Mesothelial cell of epicardium (in vitro differentiated cells): Measurements from ENCODE around the gene CABP1. TPM values are rescaled to one million over a fixed set of nuclear protein-coding genes. Genes with fewer than 3 reads are reported as not detected.

Experiments used
- DNase-seq, 2 experiments: peaks; one replicate each; pipeline ENCODE4 v3.0.0; 2021; ENCODE audit warnings: low spot score in 2 of 2; ENCODE audit not compliant: unreplicated experiment in 2 of 2
- H3K27ac Mint-ChIP-seq: 2 replicates; pipeline ENCODE4 v1.8.0; 2021; ENCODE audit warnings: mixed read lengths
- H3K27me3 Mint-ChIP-seq: 2 replicates; pipeline ENCODE4 v1.8.0; 2021; ENCODE audit warnings: low read depth, mixed read lengths
- H3K36me3 Mint-ChIP-seq: 2 replicates; pipeline ENCODE4 v1.8.0; 2021; ENCODE audit warnings: mixed read lengths
- H3K4me1 Mint-ChIP-seq: 2 replicates; pipeline ENCODE4 v1.8.0; 2021; ENCODE audit warnings: mixed read lengths
- H3K4me3 Mint-ChIP-seq: 2 replicates; pipeline ENCODE4 v1.8.0; 2021; ENCODE audit warnings: mild to moderate bottlenecking, moderate library complexity, mixed read lengths
- H3K9me3 Mint-ChIP-seq: 2 replicates; pipeline ENCODE4 v1.8.0; 2021; ENCODE audit warnings: mixed read lengths
- CTCF ChIP-seq: fragments of 200-600 bp; sonication (generic); IDR thresholded peaks from one replicate; pipeline ENCODE4 v1.5.0; 2021; ENCODE audit warnings: antibody characterized with exemption; ENCODE audit not compliant: unreplicated experiment
- total RNA-seq: library from RNA; stranded (reverse); gene quantifications from 3 replicates; pipeline ENCODE4 v1.2.1, GENCODE V29; 2021

CABP1 gene
- total RNA-seq, 1 donor from 2014 or later = 1.1 TPM

GRCh38 chr12:120646044-120646443 is 5.6 kb downstream of the CABP1 start:
- H3K4me1 Mint-ChIP-seq = peaks cover 14% of the 10 kb centered on the region
- no peaks in the 10 kb centered on the region for H3K9me3 Mint-ChIP-seq
- no peak for TF ChIP-seq CTCF
- H3K4me3 Mint-ChIP-seq = no peak overlapping the region
- H3K27ac Mint-ChIP-seq = no peak overlapping the region
- no peak for DNase-seq
- H3K27me3 Mint-ChIP-seq = peaks cover 82% of the 10 kb centered on the region
- no peaks in the 10 kb centered on the region for H3K36me3 Mint-ChIP-seq

DNA sequence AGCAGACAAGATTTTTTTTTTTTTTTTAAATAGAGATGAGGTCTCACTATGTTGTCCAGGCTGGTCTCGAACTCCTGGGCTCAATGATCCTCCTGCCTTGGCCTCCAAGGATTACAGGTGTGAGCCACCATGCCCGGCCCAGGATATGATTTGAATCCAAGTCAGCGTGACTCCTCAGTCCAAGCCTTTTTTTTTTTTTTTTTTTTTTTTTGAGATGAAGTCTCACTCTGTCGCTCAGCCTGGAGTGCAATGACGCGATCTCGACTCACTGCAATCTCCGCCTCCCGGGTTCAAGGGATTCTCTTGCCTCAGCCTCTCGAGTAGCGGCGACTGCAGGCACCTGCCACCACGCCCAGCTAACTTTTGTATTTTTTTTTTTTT is 6.9 kb downstream of the CABP1 start:
- TF ChIP-seq CTCF = no peak
- no peak overlapping the region for H3K4me3 Mint-ChIP-seq
- H3K27ac Mint-ChIP-seq = no peak overlapping the region
- no peak for DNase-seq
- H3K27me3 Mint-ChIP-seq = peaks cover 74% of the 10 kb centered on the region
- H3K4me1 Mint-ChIP-seq = peaks cover 15% of the 10 kb centered on the region
- H3K36me3 Mint-ChIP-seq = no peaks in the 10 kb centered on the region
- H3K9me3 Mint-ChIP-seq = no peaks in the 10 kb centered on the region

- no peaks in the 10 kb centered on the region for H3K36me3 Mint-ChIP-seq
- no peak for DNase-seq
- peaks cover 17% of the 10 kb centered on the region for H3K4me1 Mint-ChIP-seq
- no peaks in the 10 kb centered on the region for H3K9me3 Mint-ChIP-seq
- peaks cover 53% of the 10 kb centered on the region for H3K27me3 Mint-ChIP-seq
- peak overlapping the region; percentile 73 for H3K4me3 Mint-ChIP-seq
- TF ChIP-seq CTCF = no peak
- no peak overlapping the region for H3K27ac Mint-ChIP-seq
Observed at GRCh38 chr12:120649442-120650232, 9.2 kb downstream of the CABP1 start.

- H3K27ac Mint-ChIP-seq = no peak overlapping the region
- H3K36me3 Mint-ChIP-seq = no peaks in the 10 kb centered on the region
- peaks cover 17% of the 10 kb centered on the region for H3K4me1 Mint-ChIP-seq
- TF ChIP-seq CTCF = no peak
- H3K9me3 Mint-ChIP-seq = no peaks in the 10 kb centered on the region
- no peak for DNase-seq
- no peak overlapping the region for H3K4me3 Mint-ChIP-seq
- peaks cover 48% of the 10 kb centered on the region for H3K27me3 Mint-ChIP-seq
Observed at GRCh38 chr12:120650233-120650690, 9.8 kb downstream of the CABP1 start.

GRCh38 chr12:120651821-120652220 is 11.4 kb downstream of the CABP1 start:
- no peak overlapping the region for H3K27ac Mint-ChIP-seq
- no peak for TF ChIP-seq CTCF
- no peaks in the 10 kb centered on the region for H3K9me3 Mint-ChIP-seq
- peaks cover 34% of the 10 kb centered on the region for H3K27me3 Mint-ChIP-seq
- no peak for DNase-seq
- H3K4me3 Mint-ChIP-seq = no peak overlapping the region
- H3K36me3 Mint-ChIP-seq = no peaks in the 10 kb centered on the region
- peaks cover 17% of the 10 kb centered on the region for H3K4me1 Mint-ChIP-seq
